NCI-H1930 (cell line): ENCODE measurements around the gene LPP.

Source experiments
- DNase-seq, 2 experiments: peaks; one replicate each; lab custom pipeline; 2025; lab: John Stamatoyannopoulos, UW

LPP gene

GRCh38 chr3:188786424-188786823, 632.5 kb downstream of the LPP start:
- DNase-seq, result no peak

GRCh38 chr3:188788621-188789081, 634.7 kb downstream of the LPP start:
- no peak for DNase-seq

GRCh38 chr3:188789251-188789650, 635.3 kb downstream of the LPP start:
- DNase-seq, result no peak

GRCh38 chr3:188791311-188791710, 637.4 kb downstream of the LPP start:
- DNase-seq, result no peak

- DNase-seq, result no peak
Observed at GRCh38 chr3:188792793-188793192, 638.8 kb downstream of the LPP start.

GRCh38 chr3:188796122-188796631, 642.2 kb downstream of the LPP start:
- no peak for DNase-seq

- DNase-seq, result no peak
Observed at GRCh38 chr3:188797045-188797444, 643.1 kb downstream of the LPP start.

- no peak for DNase-seq
Observed at GRCh38 chr3:188798556-188799145, 644.7 kb downstream of the LPP start.

- no peak for DNase-seq
Observed at GRCh38 chr3:188801393-188801792, 647.4 kb downstream of the LPP start.

GRCh38 chr3:188802645-188803044, 648.7 kb downstream of the LPP start:
- no peak for DNase-seq

- DNase-seq, result no peak
Observed at GRCh38 chr3:188807006-188807405, 653.0 kb downstream of the LPP start.

GRCh38 chr3:188812198-188812597, 658.2 kb downstream of the LPP start:
- no peak for DNase-seq

- DNase-seq, result no peak
Observed at GRCh38 chr3:188814581-188814980, 660.6 kb downstream of the LPP start.

GRCh38 chr3:188817103-188817934, 663.4 kb downstream of the LPP start:
- no peak for DNase-seq

- no peak for DNase-seq
Observed at GRCh38 chr3:188817935-188818269, 663.9 kb downstream of the LPP start.

- DNase-seq, result no peak
Observed at GRCh38 chr3:188818282-188818681, 664.3 kb downstream of the LPP start.

- no peak for DNase-seq
Observed at GRCh38 chr3:188819939-188820338, 666.0 kb downstream of the LPP start.

GRCh38 chr3:188822004-188822403, 668.0 kb downstream of the LPP start:
- DNase-seq, result no peak

GRCh38 chr3:188822411-188822810, 668.5 kb downstream of the LPP start:
- no peak for DNase-seq

- no peak for DNase-seq
Observed at GRCh38 chr3:188824566-188824965, 670.6 kb downstream of the LPP start.

- DNase-seq, result no peak
Observed at GRCh38 chr3:188825901-188826300, 671.9 kb downstream of the LPP start.

- no peak for DNase-seq
Observed at GRCh38 chr3:188826574-188826973, 672.6 kb downstream of the LPP start.

GRCh38 chr3:188827103-188827502, 673.1 kb downstream of the LPP start:
- no peak for DNase-seq

- DNase-seq, result no peak
Observed at GRCh38 chr3:188827576-188827975, 673.6 kb downstream of the LPP start.
